Measurements from ENCODE around the gene MGAT5. TPM values are rescaled to one million over a fixed set of nuclear protein-coding genes. Genes with fewer than 3 reads are reported as not detected.

Gene MGAT5
- total RNA-seq, 2 experiments from 2014 or later = 36.9 to 42.2 TPM

- DNase-seq = no peak
- no peak for ATAC-seq
- H3K27ac Mint-ChIP-seq = no peak overlapping the region
- peaks cover 5% of the 10 kb centered on the region for H3K4me1 Mint-ChIP-seq (ENCODE audit: low read depth)
- intact Hi-C loops (cut with micrococcal nuclease) = no loop called here
- no peaks in the 10 kb centered on the region for H3K27me3 Mint-ChIP-seq
- TF ChIP-seq, protein P1, sequence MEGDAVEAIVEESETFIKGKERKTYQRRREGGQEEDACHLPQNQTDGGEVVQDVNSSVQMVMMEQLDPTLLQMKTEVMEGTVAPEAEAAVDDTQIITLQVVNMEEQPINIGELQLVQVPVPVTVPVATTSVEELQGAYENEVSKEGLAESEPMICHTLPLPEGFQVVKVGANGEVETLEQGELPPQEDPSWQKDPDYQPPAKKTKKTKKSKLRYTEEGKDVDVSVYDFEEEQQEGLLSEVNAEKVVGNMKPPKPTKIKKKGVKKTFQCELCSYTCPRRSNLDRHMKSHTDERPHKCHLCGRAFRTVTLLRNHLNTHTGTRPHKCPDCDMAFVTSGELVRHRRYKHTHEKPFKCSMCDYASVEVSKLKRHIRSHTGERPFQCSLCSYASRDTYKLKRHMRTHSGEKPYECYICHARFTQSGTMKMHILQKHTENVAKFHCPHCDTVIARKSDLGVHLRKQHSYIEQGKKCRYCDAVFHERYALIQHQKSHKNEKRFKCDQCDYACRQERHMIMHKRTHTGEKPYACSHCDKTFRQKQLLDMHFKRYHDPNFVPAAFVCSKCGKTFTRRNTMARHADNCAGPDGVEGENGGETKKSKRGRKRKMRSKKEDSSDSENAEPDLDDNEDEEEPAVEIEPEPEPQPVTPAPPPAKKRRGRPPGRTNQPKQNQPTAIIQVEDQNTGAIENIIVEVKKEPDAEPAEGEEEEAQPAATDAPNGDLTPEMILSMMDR (IDR thresholded peaks at IDR 0.05) = no peak
- H3K4me3 Mint-ChIP-seq = no peak overlapping the region
- CTCF ChIA-PET = interaction anchor here (1.0 to 1.5 kb wide), 5 partner anchors 11 to 230 kb away, joined by 3 to 4 read pairs (median 3); no protein-coding TSS in a partner anchor
- peaks cover 44% of the 10 kb centered on the region for H3K36me3 Mint-ChIP-seq (ENCODE audit: low read depth)
- POLR2A ChIA-PET = interaction anchor here (0.6 kb wide), 1 partner anchor 21 kb away, joined by 3 read pairs; no protein-coding TSS in a partner anchor
- H3K9me3 Mint-ChIP-seq = no peaks in the 10 kb centered on the region
Observed at GRCh38 chr2:134348760-134349159, 94.9 kb downstream of the MGAT5 start.

DNA sequence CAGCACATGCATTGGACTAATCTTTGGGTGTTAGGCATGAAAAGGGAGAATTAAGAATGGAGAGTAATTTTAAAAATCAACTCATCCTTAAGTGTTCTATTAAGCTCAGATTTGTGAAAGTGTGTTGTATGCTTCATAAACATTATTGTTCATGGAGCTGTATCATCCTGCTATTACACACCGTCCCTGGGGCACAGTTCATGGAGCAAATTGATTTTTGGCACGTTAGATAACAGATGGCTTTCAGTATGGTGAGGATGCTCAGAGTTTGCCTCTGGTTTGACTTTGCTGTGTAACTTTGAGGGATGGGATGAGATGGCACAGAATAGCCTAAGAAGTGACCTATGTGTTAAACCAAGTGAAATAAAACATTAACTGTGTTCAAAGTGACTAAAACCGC is 97.1 kb downstream of the MGAT5 start:
- Mint-ChIP-seq H3K27me3 (no peaks in the 10 kb centered on the region), H3K9me3 (no peaks in the 10 kb centered on the region), H3K36me3 (ENCODE audit: low read depth) (peaks cover 37% of the 10 kb centered on the region), H3K4me1 (ENCODE audit: low read depth) (peaks cover 5% of the 10 kb centered on the region), H3K27ac (no peak overlapping the region), H3K4me3 (no peak overlapping the region)
- DNase-seq (no peak), ATAC-seq (no peak)
- intact Hi-C loops (cut with micrococcal nuclease) = no loop called here
- TF ChIP-seq, protein P1 (IDR thresholded peaks at IDR 0.05) = no peak
- ChIA-PET POLR2A (no interaction called here), CTCF (no interaction called here)

DNA sequence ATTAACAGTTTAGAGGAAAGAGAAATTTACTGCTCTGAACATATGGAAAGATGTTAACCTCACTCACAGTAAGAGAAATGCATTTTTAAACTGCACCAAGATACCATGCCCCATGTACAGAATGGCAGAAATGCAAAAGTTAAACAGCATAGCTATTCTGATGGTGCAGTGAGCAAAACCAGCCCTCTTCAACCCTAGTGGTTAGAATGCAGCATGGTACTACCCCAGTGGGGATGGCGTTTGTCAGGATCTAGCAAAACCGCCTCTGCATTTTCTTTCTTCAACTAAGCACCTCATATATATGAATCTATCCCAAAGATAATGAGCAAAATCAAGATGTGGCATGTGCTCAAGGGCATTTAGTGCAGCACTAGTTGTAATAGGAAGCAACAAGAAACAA is 98.0 kb downstream of the MGAT5 start:
- Mint-ChIP-seq H3K4me3 (no peak overlapping the region), H3K27me3 (no peaks in the 10 kb centered on the region), H3K9me3 (no peaks in the 10 kb centered on the region), H3K27ac (no peak overlapping the region), H3K36me3 (ENCODE audit: low read depth) (peaks cover 40% of the 10 kb centered on the region), H3K4me1 (ENCODE audit: low read depth) (peaks cover 5% of the 10 kb centered on the region)
- TF ChIP-seq, protein P1 (IDR thresholded peaks at IDR 0.05) = no peak
- POLR2A ChIA-PET = no interaction called here
- DNase-seq (no peak), ATAC-seq (no peak)
- intact Hi-C loops (cut with micrococcal nuclease) = no loop called here
- CTCF ChIA-PET = no interaction called here

GRCh38 chr2:134352844-134353243 is 99.0 kb downstream of the MGAT5 start:
- POLR2A ChIA-PET = no interaction called here
- no peak overlapping the region for H3K4me3 Mint-ChIP-seq
- H3K4me1 Mint-ChIP-seq (ENCODE audit: low read depth) = peaks cover 5% of the 10 kb centered on the region
- intact Hi-C loops (cut with micrococcal nuclease) = no loop called here
- CTCF ChIA-PET = no interaction called here
- TF ChIP-seq, protein P1 (IDR thresholded peaks at IDR 0.05) = no peak
- no peak overlapping the region for H3K27ac Mint-ChIP-seq
- H3K9me3 Mint-ChIP-seq = no peaks in the 10 kb centered on the region
- ATAC-seq = no peak
- no peaks in the 10 kb centered on the region for H3K27me3 Mint-ChIP-seq
- no peak for DNase-seq
- H3K36me3 Mint-ChIP-seq (ENCODE audit: low read depth) = peaks cover 43% of the 10 kb centered on the region

GRCh38 chr2:134354611-134355010 is 100.7 kb downstream of the MGAT5 start:
- intact Hi-C loops (cut with micrococcal nuclease) = no loop called here

More at GRCh38 chr2:134354611-134355010, 100.7 kb downstream of the MGAT5 start:
- no peaks in the 10 kb centered on the region for H3K9me3 Mint-ChIP-seq
- ChIA-PET POLR2A (interaction anchor here (1.0 kb wide), 1 partner anchor 14 kb away, joined by 3 read pairs; no protein-coding TSS in a partner anchor), CTCF (no interaction called here)
- H3K4me1 Mint-ChIP-seq (ENCODE audit: low read depth) = no peaks in the 10 kb centered on the region
- no peak overlapping the region for H3K27ac Mint-ChIP-seq
- no peaks in the 10 kb centered on the region for H3K27me3 Mint-ChIP-seq
- peaks cover 49% of the 10 kb centered on the region for H3K36me3 Mint-ChIP-seq (ENCODE audit: low read depth)
- no peak for ATAC-seq
- TF ChIP-seq, protein P1 (IDR thresholded peaks at IDR 0.05) = no peak
- H3K4me3 Mint-ChIP-seq = no peak overlapping the region
- no peak for DNase-seq
